AML-193 (cell line): ENCODE measurements around the gene FAM118A.
"Not testable (repeated sequence)": the region's sequence is repeated elsewhere in the genome, so short reads cannot be mapped to it uniquely, and the experiment has no call there.

Source experiments
- DNase-seq, 2 experiments: peaks; one replicate each; lab custom pipeline; 2025; lab: John Stamatoyannopoulos, UW

FAM118A gene

DNA sequence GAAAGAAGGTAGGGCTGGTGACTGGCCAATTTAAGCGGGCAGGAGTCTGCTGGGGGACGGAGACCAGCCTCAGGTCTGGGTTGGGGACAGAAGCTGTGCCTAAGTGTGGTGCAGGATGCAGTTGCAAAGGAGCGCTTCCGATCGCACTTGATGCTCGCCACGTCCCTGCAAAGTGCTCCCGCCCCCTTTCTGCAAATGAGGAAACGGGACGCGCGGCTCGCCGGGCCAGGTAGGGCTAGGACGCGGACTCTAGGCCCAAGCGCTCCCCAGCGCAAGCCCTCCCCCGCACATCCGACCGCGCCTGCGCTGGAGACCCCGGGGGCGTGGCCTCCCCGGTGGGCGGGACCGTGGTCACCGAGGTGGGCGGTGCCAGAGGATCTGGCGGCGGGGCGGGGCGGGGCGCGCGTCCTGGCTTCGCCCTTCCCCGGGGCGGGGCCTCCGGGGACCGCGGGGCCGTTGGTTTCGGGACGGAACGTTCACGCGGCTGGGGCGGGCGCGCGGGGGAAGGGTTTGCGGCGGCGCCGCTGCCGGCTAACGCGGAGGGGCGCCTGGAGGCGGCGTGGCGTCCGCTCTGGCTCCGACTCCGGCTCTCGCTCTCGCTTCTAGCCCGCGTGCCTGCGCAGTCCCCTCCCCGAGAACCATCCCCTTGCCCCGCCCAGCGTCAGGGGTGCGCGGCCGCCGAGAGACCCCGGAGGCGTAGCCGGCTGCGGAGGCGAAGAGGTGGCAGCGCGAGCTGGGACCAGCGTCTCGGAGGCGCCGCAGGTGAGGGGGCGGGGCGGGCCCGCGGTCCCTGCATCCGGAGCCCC lies at the start of gene FAM118A:
Gene FAM118A, plus strand, starts transcription at position 513 of the 806 bp plus-strand sequence. CDS start 12,446 bp downstream, outside the sequence.
- DNase-seq, result peak; percentile 88 to 89

DNA sequence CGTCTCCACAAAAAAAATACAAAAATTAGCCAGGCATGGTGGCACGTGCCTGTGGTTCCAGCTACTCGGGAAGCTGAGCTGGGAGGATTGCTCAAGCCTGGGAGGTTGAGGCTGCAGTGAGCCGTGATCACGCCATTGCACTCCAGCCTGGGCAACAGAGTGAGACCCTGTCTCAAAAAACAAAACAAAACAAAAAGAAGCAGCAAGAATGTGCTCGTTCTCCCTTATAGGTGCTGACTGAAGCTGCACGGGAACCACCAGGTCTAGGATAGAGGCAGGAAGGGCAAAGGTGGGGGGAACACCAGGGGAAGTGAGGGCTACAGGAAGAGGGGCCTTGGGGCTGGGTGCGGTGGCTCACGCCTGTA lies 49.4 kb upstream of the FAM118A start:
- not testable (repeated sequence) for DNase-seq

DNA sequence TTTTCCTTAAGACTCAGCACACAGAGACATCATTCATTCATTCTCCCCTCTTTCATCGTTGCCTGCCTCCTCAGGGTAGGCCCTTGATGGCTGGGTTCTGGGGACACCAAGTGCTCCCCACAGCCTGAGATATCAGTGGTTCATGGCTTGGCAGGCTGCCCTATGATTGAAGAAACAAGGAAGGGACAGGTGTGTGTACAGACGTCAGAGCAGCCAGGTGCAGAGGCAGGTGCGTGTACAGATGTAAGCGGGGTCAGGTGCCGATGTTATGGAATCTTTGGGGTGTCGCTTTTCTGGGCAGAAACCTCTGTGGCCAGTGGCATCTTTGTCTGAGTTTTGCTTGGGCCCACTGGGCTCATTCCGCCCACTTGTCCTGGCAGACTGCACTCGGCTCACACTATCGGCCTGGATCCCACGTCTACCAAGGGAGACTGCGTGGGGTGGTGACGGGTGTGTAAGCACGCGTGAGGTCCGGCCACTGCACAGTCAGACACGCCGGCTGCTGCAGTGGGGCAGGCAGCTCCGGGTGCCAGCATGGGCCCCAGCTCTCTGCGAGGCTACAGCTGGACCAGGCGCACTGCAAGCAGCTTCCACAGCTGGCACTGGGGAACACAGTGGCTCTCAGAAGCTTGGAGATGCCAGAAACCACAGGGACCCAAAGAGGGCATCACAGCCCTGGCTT lies 48.2 kb upstream of the FAM118A start:
- no peak for DNase-seq

DNA sequence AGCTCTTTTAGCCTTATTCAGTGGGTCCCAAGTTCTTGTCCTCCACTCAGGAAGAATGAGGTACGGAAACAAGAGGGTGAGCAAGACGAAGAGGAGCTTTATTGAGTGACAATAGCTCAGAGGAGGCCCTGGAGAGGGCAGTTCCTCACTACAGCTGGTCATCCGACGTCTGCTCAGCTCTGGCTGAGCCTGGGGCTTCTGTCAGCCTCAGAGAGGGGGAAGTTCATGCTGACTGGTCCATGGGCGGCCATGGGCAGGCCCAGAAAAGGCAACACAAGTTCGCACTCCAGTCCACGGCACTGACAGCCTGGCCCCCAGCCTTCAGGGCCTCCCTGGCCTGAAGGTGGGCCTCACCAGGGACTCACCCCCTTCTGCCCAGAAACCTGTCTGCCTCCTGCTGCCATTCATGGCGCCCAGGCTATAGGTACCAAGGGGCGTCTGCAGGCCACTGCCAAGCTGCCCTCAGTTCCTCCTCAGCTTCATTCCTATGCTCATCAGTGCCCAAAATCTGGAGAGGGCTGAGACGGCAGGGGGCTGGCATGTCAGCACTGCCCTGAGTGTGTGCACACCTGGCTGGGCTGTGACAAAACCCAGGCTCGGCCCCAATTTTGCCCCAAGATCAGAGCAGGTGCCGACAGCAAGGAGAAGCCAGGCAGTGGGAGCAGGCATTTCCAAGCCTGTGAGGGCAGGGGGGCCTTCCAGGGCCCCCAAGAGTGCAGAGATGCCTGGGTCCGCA lies 47.4 kb upstream of the FAM118A start:
- DNase-seq, result no peak

DNA sequence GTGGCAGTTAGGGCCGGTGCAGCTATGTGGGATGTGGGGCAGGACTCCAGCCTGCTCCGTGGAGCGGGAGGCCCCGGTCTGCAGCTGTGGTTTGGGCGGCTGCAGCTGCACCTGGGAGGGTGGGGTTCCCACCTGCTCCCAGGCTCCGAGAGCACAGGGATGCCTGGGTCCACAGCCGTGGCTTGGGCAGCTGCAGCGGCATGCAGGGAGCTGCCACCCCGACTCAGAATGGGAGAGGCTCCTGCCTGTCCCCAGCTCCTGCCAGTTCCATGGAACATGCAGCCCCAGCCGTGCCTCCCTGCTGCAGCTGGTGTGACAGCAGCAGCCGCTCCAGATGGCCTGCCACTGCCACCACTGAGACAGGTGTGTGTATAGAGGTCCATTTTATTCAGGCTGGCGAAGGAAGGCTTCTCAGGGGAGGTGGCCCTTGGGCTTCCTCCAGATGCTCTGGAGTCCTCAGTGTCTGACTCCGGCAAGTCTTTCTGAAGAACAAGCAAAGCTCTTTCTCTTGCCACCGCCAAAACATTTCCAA lies 46.7 kb upstream of the FAM118A start:
- DNase-seq, result no peak

DNA sequence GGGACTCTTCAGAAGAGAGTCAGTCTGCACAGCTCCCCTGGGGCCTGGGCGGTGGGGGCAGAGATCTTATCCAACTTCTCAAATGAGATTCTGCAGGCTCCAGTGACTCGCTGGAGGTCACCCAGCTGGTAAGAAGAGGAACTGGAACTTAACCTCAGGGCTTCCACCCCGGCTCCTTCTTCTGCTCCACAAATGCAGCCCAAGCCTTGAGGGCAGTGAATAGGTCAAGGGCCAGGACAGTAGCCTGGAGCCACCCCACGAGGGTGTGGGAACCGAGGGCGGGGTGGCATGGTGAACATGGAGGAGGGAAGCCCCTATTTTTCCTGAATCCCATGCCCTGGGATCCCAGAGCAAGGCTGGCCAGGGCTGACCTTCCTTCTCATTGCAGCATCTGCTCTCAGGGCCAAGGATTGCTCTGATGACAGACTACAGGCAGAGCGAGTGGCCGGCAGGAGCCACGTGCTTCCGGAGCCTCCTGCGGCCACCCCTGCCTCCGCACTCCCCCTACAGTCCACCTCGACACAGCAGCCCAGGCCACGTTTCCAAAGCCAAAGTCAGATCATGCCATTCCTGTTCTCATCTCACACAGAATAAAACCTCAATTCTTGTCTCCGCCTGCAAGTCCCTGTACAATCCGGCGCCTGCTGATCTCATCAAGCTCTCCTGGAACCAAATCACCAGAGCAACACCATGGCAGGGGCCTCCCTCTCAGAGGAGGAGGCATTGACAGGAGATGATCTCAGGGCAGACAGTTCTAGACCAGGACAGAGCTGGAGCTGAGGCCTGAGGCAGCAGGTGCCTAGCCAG lies 46.1 kb upstream of the FAM118A start:
- DNase-seq, result peak; percentile 75 to 87

DNA sequence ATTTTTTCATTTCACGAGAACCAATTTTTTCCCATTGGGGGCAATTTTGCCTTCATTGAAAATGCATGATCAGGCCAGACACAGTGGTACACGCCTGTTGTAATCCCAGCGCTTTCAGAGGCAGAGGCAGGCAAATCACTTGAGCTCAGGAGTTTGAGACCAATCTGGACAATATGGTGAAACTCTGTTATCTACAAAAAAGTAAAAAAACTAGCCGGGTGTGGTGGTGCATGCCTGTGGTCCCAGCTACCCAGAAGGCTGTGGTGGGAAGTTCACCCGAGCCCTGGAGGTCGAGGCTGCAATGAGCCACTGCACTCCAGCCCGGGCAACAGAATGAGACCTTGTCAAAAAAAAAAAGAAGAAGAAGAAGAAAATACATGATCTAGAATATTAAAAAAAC lies 44.2 kb upstream of the FAM118A start:
- no peak for DNase-seq

DNA sequence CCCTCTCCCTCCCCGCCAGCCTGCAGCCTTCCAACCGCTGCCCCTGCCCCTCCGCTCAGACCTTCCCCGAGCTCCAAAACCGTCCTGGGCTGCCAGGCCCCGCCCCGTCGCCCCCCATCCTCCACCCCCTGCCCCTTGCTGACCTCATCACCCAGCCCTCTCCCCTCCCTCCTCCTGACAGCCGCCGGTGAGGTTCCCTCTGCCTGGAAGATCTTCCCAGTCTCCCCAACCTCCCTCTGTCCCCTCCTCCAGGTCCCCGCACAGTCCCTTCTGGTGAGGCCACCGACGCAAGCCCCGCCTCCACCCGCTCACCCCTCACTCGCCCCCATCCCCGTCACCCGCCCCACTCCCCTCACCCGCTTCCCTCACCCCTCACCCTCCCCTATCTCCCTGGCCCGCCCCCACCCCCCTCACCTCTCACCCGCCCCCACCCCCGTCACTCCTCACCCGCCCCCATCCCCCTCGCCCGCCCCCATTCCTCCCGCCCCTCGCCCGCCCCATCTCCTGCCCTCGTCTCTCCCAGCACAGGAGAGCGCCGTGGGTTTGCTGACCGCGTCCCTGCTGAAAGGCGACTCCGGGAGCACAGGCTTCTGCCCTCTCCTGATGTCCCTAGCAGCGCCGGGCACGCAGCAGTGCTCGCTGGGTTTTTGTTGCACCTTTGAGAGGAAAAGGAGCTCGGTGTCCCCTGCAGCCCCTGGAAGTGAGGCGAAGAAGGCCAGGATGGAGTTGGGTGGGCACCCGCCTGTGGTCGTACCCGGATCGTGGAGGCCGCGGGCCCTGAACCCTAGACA lies 41.4 kb upstream of the FAM118A start:
- no peak for DNase-seq

DNA sequence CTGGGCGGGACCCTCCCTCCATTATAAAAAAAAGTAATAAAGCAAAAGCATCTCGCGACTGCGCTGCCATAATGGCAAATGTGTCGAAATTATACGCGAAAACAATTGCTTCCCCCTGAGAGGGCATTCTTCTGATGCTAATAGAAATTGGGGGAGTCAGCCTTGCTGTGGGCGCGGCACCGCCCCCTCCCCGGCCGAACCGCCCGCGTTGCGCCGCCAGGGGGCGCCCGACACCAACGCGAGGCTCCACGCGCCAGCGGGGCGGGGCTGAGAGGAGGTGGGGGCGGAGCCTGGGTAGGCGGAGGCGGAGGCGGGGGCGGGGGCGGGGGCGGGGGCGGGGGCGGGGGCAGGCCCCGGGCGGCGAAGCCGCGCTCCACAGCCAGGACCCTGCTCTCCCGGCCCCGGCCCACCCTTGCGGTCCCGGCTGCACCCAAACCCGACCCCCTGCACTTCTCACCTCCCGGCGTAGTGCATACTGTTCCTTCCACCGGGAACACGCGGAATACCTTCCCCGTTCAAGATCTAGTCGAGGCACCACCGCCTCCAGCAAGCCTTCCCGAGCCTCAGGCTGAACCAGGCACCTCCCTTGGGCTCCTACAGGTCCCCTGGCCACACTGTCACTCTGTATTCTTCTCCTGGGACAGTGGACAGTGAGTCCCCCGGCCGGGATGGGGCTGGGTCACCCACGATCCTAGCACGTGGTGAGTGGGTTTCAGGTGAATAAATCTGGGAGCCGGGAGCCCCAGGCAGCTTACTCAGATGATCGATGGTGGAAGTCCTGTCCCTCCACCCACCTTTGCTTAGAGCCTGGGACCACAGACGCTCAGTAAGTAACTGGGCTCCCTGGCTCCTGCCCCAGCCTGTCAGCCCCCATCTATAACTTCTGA lies 40.5 kb upstream of the FAM118A start:
- DNase-seq, result peak; percentile 25 to 54

DNA sequence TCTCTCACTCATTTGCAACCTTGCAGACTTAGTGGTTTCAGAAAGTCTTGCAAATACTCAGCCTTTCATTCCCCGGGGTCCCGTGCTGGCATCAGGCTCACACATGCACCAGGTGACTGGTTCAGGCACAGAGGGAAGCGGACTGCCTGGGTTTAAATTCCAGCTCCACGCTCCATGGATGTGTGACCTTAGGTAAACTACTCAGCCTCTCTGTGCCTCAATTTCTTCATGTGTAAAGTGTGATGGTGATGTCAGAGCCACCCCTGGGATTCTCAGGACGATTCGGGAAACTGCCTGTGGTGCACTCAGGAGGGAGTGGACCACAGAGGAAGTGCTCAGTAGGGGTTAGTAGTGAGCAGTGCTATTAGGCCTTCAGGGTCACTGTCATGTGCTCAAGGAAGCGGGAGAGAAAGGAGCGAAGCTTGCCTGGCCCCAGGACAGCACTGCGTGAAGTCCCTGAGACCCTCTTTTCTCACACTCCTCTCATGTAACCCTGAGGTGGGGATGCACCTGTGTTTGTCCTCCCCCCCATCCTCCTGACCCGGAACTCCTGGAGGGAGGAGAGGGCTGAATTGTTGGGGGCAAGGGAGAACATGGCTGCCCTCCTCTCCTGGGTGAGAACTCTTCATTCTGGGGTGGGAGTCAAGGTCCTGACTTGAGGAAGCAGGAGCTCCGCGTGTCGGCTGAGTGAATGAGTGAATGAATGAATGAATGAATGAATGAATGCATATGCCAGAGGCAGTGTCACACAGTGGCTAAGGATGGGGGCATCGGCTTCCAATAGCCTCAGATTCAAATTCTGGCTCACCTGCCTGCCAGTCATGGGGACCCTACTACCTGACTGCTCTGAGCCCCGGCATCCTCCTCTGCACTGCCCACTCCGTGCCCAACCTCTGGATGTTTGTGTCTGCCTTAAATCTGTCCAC lies 39.4 kb upstream of the FAM118A start:
- no peak for DNase-seq

DNA sequence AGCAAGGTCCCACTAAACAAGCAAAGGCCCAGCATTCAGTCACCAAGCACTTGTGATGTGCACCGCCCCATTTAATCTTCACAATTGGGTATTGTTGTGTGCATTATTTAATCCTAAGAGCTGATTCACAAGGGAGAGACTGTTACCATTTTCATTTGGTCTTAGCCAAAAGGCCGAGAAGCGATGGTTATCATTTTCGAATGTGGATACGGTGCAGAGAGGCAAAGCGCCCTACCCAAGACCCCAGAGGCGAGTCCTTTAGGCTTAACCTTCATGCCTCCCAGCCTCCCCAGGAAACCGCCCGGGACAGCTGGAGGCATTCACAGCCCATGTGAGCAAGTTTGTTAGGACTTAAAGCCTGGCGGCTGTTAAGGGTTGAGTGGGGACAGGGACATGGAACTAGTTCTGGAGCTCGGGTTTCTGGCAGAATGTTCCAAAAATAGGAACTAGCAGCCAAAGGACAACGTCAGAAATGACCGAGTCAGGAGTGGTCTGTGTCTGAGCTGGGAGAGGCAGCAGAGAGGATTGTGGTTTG lies 38.0 kb upstream of the FAM118A start:
- DNase-seq, result no peak

DNA sequence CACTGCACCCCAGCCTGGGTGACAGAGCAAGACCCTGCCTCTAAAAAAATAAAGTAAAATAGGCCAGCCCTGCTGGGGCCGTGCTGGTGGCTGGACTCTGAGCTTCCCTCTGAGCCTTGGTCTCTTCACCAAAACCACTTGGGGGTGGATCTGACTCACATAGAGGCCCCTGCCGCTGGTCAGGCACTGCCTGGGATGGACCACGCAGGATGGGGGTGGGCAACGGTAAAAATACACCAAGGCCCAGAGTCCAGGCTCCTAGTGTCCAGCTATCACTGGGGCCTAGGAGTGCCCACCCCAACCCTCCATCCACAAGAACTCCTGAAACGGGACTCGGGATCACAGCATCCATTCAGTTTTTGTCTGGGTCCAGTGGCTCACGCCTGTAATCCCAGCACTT lies 37.2 kb upstream of the FAM118A start:
- no peak for DNase-seq

DNA sequence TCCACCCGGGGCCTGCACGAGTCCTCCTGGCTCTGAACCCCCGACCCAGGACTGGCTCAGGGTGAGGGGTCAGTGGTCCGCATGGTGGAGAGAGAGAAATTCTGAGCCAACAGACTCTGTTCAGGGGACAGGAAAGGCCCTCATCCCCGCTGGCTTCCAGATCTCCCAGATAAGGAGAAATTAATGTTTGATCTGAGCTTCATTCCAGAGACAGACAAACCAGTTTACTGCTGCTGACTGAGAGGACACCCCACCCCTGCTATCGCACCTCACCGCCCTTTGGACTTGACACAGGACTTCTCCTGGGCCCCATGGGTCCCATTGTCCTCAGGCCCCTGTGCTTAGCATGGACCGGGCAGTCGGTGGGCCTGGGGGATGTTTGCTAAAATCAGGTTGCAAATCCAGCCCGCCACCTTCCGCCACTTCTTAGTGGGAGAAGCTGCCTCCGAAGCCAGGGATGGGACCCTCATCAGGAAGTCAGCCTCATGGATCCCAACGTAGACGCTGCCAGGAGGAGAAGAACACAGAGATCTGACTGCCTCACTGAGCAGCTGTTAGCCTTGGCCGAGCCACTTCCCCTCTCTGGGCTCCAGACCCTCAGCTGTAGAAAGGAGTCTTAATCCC lies 36.2 kb upstream of the FAM118A start:
- DNase-seq, result no peak

DNA sequence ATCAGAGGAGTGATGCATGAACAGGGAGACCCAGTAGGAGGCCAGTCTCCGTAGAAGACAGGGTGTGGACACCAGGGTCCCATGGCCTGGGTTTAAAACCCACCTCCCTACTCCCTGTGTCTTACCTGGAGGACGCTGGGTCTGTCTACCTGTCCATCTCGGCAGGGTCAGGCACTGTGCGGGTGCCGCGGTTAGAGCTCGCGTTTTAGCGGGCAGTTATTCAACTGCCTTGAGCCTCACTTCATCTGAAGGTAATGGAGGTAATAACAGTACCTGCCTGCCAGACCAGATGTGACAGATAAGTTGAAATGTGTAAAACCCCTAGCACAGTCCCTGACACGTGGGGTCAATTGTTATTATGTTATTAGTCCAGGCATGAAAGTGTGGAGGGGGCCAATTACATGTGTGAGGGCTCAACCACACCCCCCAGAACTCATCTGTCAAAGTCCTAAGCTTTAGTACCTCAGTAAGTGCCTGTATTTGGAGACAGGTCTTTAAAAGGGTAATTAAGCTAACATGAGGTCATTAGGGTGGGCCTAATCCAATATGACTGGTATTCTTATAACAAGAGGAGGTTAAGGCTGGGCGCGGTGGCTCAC lies 33.1 kb upstream of the FAM118A start:
- no peak for DNase-seq

DNA sequence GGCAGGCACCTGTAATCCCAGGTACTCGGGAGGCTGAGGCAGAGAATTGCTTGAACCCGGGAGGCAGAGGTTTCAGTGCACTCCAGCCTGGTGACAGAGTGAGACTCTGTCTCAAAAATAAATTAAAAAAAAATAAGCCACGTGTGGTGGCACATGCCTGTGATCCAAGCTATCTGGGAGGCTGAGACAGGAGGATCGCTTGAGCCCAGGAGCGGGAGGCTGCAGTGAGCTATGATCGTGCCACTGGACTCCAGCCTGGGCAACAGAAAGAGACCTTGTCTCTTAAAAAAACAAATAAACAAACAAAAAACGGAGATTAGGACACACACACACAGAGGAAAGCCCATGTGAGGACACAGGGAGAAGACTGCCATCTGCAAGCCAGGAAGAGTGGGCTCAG lies 32.0 kb upstream of the FAM118A start:
- not testable (repeated sequence) for DNase-seq

DNA sequence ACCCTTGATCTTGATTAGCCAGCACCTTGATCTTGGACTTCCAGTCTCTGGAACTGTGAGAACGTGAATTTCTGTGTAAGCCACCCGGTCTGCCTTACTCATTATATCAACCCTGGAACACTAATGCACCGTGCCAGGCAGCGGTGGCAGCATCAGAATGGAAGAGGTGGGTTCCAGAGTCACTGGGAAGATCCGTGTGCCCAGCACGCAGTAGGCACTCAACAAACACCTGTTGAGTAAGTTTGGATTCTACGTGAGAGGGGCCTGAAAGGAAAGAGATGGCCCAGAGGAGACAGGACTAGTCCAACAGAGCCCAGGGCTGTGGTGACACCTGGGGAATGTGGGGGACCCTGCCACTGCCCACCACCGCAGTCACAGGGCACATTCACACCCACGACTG lies 31.6 kb upstream of the FAM118A start:
- DNase-seq, result no peak

DNA sequence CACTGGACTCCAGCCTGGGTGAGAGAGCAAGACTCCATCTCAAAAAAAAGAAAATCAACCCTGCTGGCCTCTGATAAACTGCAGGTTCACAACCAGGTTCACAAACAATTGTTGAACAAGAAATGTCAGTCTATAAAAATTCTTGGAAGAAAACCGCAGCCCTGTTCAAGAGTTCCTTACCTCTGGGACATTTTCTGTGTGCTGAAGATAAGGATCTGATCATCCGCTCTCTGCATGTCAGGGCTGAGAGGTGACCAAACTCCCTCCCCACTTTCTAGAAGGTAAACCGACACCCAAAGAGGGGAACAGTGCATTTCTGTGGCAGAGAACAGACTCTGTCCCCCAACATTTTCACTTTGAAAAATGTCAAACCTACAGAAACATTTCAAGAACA lies 29.1 kb upstream of the FAM118A start:
- DNase-seq, result no peak

DNA sequence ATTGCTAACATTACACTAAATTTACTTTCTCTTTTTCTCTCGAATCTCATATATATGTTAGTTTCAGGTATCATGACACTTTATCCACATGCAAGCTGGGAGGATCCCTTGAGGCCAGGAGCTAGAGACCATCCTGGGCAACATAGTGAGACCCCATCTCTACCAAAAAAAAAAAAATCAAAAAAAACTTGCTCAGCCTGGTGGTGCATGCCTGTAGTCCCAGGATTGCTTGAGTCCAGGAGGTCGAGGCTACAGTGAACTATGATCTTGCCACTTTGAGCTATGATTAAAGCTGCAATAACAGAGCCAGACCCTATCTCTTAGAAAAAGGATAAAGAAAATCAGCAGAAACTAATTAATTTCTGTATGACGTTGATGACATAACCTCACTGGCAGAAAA lies 28.7 kb upstream of the FAM118A start:
- DNase-seq, result no peak
